HepG2 (cell line): ENCODE results near the gene TNFAIP8L3. TPM values are rescaled to one million over a fixed set of nuclear protein-coding genes. Genes with fewer than 3 reads are reported as not detected.

Experiments used
- ATAC-seq: fragments of 200-7000 bp; cut with Tn5 transposase; 3 replicates; pipeline ENCODE4 v1.9.1; 2020; ENCODE audit warnings: mild to moderate bottlenecking, moderate library complexity
- BruUV-seq: library from RNA; stranded (reverse); fragments of 400-500 nt; replicated peaks from 2 replicates; lab custom pipeline; 2021; lab: Mats Ljungman, UMichigan
- CTCF ChIA-PET: fragments of 300-600 bp; formaldehyde crosslinking; extraction: SDS; loops from one replicate; lab custom pipeline; 2021; ENCODE audit warnings: low total read pairs, inconsistent platforms, low intra/inter-chr PET ratio; lab: Yijun Ruan, JAX
- POLR2A ChIA-PET: fragments of 350-600 bp; sonication (Branson Sonifier 250); formaldehyde crosslinking; loops from one replicate; lab custom pipeline; 2020; ENCODE audit warnings: antibody characterized with exemption, inconsistent platforms; lab: Yijun Ruan, JAX
- DNase-seq: peaks from one replicate; pipeline ENCODE4 v3.0.0-alpha.2; 2015; ENCODE audit warnings: low spot score
- FAIRE-seq: peaks from 3 replicates; lab custom pipeline; 2011; peaks lifted over from hg19 to GRCh38; lab: Jason Lieb, UNC
- H2AFZ ChIP-seq: one replicate; pipeline ENCODE4 v1.6.1; 2011; ENCODE audit warnings: low read length, inconsistent platforms
- H3K27ac ChIP-seq: fragments of 300-600 bp; 3 replicates; pipeline ENCODE4 v1.8.0; 2011; ENCODE audit warnings: mixed run types, mild to moderate bottlenecking, mixed read lengths, low read length, inconsistent platforms; ENCODE audit not compliant: insufficient read depth; ENCODE audit errors: extremely low read length
- H3K27me3 ChIP-seq, 2 experiments: fragments of 200-600 bp in 1 of 2; 2 replicates in 1 of 2; 3 replicates in 1 of 2; pipeline versions ENCODE4 v1.6.0 to v1.8.0; 2011; ENCODE audit warnings: low read length in 2 of 2, mild to moderate bottlenecking in 2 of 2, moderate library complexity in 2 of 2, inconsistent platforms in 1 of 2; ENCODE audit not compliant: insufficient read depth in 2 of 2, control insufficient read depth in 1 of 2
- H3K36me3 ChIP-seq, 2 experiments: fragments of 200-600 bp in 1 of 2; replicated peaks in 1 of 2; 2 replicates in 1 of 2; 3 replicates in 1 of 2; pipeline versions ENCODE4 v1.5.1 to v1.8.0; 2011; ENCODE audit warnings: low read length in 2 of 2, inconsistent platforms in 1 of 2; ENCODE audit not compliant: insufficient read depth in 2 of 2, control insufficient read depth in 1 of 2
- H3K4me1 ChIP-seq: 2 replicates; pipeline ENCODE4 v1.5.1; 2012; ENCODE audit warnings: low read length, inconsistent platforms; ENCODE audit not compliant: insufficient read depth
- H3K4me2 ChIP-seq: 2 replicates; pipeline ENCODE4 v1.6.0; 2011; ENCODE audit warnings: low read depth, low read length, inconsistent platforms
- H3K4me3 ChIP-seq, 3 experiments: fragments of 200-600 bp in 1 of 3; sonication (generic), shearing (Covaris generic) in 1 of 3; replicated peaks in 1 of 3; 2 replicates each; pipeline ENCODE4 v1.5.1; 2011 to 2016; ENCODE audit warnings: low read length in 3 of 3, inconsistent platforms in 2 of 3, low read depth in 2 of 3, mild to moderate bottlenecking in 2 of 3, control low read depth in 1 of 3, mixed read lengths in 1 of 3; ENCODE audit not compliant: insufficient read depth in 1 of 3
- H3K79me2 ChIP-seq: one replicate; pipeline ENCODE4 v1.6.1; 2011; ENCODE audit warnings: low read length, inconsistent platforms; ENCODE audit not compliant: insufficient read depth
- H3K9ac ChIP-seq: 2 replicates; pipeline ENCODE4 v1.6.0; 2011; ENCODE audit warnings: mild to moderate bottlenecking, low read depth, low read length, inconsistent platforms; ENCODE audit not compliant: insufficient read depth
- H3K9me3 ChIP-seq: 2 replicates; pipeline ENCODE4 v1.5.1; 2012; ENCODE audit warnings: mild to moderate bottlenecking, low read length
- H4K20me1 ChIP-seq: 2 replicates; pipeline ENCODE4 v1.6.0; 2011; ENCODE audit warnings: inconsistent platforms, mild to moderate bottlenecking, low read length, moderate library complexity; ENCODE audit not compliant: insufficient read depth
- CEBPB ChIP-seq: IDR thresholded peaks from 2 replicates; pipeline ENCODE4 v1.6.1; 2011; ENCODE audit warnings: low read depth, low read length, improper control_type of control experiment, borderline replicate concordance
- GATAD1 ChIP-seq: IDR thresholded peaks from 2 replicates; pipeline ENCODE4 v1.6.1; 2016; ENCODE audit warnings: missing genetic modification reagents, missing compliant biosample characterization
- JUN ChIP-seq: sonication (generic); formaldehyde crosslinking; IDR thresholded peaks from 2 replicates; pipeline ENCODE4 v1.4.0; 2020; ENCODE audit warnings: mild to moderate bottlenecking, missing genetic modification reagents
- MAZ ChIP-seq, 2 experiments: sonication (generic) in 1 of 2; formaldehyde crosslinking in 1 of 2; IDR thresholded peaks; 2 replicates each; pipeline versions ENCODE4 v1.5.0 to v1.6.1; 2012 to 2020; ENCODE audit warnings: low read depth in 2 of 2, mild to moderate bottlenecking in 2 of 2, borderline replicate concordance in 1 of 2, improper control_type of control experiment in 1 of 2, low read length in 1 of 2, missing genetic modification reagents in 1 of 2, moderate library complexity in 1 of 2
- MBD4 ChIP-seq: IDR thresholded peaks from 2 replicates; pipeline ENCODE4 v1.6.1; 2012; ENCODE audit warnings: low read length, inconsistent platforms, borderline replicate concordance
- NFATC3 ChIP-seq: sonication (generic); formaldehyde crosslinking; IDR thresholded peaks from 2 replicates; pipeline ENCODE4 v1.5.1; 2020; ENCODE audit warnings: mild to moderate bottlenecking, missing genetic modification reagents
- NFKBIZ ChIP-seq: IDR thresholded peaks from 2 replicates; pipeline ENCODE4 v1.6.1; 2018; ENCODE audit warnings: missing genetic modification reagents, missing compliant biosample characterization
- NFYC ChIP-seq: IDR thresholded peaks from 2 replicates; pipeline ENCODE4 v1.6.1; 2016; ENCODE audit warnings: missing genetic modification reagents, missing compliant biosample characterization
- PRDM10 ChIP-seq: sonication (generic); formaldehyde crosslinking; IDR thresholded peaks from 2 replicates; pipeline ENCODE4 v1.4.0; 2020; ENCODE audit warnings: low read depth, missing genetic modification reagents
- ZNF3 ChIP-seq: IDR thresholded peaks from 2 replicates; pipeline ENCODE4 v1.7.0; 2017; ENCODE audit warnings: inconsistent platforms
- WGBS: methylation state at CpG from one replicate; pipeline ENCODE4 v1.1.6; 2017; ENCODE audit warnings: low lambda C conversion rate; 5-methylcytosine and 5-hydroxymethylcytosine counted together
- in situ Hi-C: cut with HindIII; loops from 2 replicates; pipeline ENCODE4 v1.10.0; 2017; ENCODE audit warnings: low pct_unique_long_range_greater_than_20kb; ENCODE audit not compliant: extremely low pct_ligation_motif_present
- intact Hi-C: fragments of 100-400 bp; cut with micrococcal nuclease; formaldehyde crosslinking; loops from one replicate; pipeline ENCODE4 v1.10.0; 2022; ENCODE audit not compliant: unreplicated experiment
- polyA plus RNA-seq, 8 experiments: library from polyadenylated mRNA; depleted of rRNA in 3 of 8; stranded (reverse) in 7 of 8; unstranded in 1 of 8; fragments of >200 nt; fragmentation: Illumina TruSeq in 4 of 8; extraction: Trizol in 4 of 8; gene quantifications; 2 replicates each; pipeline versions ENCODE4 v1.2.1 to v1.2.3, GENCODE V29; 2011 to 2016; ENCODE audit warnings: low read depth in 4 of 8, missing spikeins in 1 of 8, mixed read lengths in 1 of 8; ENCODE audit not compliant: insufficient read depth in 1 of 8
- total RNA-seq, 5 experiments: library from RNA; depleted of rRNA; stranded (reverse); fragments of >200 nt; fragmentation: Illumina TruSeq; extraction: Trizol; gene quantifications; 2 replicates each; pipeline ENCODE4 v1.2.3, GENCODE V29; 2016; ENCODE audit warnings: low read depth in 1 of 5
- TF ChIP-seq, protein P1 (sequence below): sonication (generic); formaldehyde crosslinking; IDR thresholded peaks from 2 replicates; pipeline ENCODE4 v1.4.0; 2020; ENCODE audit warnings: mild to moderate bottlenecking, missing genetic modification reagents

Gene TNFAIP8L3
- total and polyA plus RNA-seq, 2 of the 13 experiments (the other 11 are each of a cell fraction or from before 2014, with no cell fraction given), result 0.15 to 4.0 TPM

GRCh38 chr15:51085764-51086163 is 8.9 kb downstream of the TNFAIP8L3 start (continued):
- TF ChIP-seq, protein P1, sequence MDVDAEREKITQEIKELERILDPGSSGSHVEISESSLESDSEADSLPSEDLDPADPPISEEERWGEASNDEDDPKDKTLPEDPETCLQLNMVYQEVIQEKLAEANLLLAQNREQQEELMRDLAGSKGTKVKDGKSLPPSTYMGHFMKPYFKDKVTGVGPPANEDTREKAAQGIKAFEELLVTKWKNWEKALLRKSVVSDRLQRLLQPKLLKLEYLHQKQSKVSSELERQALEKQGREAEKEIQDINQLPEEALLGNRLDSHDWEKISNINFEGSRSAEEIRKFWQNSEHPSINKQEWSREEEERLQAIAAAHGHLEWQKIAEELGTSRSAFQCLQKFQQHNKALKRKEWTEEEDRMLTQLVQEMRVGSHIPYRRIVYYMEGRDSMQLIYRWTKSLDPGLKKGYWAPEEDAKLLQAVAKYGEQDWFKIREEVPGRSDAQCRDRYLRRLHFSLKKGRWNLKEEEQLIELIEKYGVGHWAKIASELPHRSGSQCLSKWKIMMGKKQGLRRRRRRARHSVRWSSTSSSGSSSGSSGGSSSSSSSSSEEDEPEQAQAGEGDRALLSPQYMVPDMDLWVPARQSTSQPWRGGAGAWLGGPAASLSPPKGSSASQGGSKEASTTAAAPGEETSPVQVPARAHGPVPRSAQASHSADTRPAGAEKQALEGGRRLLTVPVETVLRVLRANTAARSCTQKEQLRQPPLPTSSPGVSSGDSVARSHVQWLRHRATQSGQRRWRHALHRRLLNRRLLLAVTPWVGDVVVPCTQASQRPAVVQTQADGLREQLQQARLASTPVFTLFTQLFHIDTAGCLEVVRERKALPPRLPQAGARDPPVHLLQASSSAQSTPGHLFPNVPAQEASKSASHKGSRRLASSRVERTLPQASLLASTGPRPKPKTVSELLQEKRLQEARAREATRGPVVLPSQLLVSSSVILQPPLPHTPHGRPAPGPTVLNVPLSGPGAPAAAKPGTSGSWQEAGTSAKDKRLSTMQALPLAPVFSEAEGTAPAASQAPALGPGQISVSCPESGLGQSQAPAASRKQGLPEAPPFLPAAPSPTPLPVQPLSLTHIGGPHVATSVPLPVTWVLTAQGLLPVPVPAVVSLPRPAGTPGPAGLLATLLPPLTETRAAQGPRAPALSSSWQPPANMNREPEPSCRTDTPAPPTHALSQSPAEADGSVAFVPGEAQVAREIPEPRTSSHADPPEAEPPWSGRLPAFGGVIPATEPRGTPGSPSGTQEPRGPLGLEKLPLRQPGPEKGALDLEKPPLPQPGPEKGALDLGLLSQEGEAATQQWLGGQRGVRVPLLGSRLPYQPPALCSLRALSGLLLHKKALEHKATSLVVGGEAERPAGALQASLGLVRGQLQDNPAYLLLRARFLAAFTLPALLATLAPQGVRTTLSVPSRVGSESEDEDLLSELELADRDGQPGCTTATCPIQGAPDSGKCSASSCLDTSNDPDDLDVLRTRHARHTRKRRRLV (CRISPR knock-in tag), result no peak
- TF ChIP-seq NFATC3 (CRISPR knock-in tag), result no peak
- TF ChIP-seq NFYC (CRISPR knock-in tag), result no peak
- no peak for TF ChIP-seq MBD4

DNA sequence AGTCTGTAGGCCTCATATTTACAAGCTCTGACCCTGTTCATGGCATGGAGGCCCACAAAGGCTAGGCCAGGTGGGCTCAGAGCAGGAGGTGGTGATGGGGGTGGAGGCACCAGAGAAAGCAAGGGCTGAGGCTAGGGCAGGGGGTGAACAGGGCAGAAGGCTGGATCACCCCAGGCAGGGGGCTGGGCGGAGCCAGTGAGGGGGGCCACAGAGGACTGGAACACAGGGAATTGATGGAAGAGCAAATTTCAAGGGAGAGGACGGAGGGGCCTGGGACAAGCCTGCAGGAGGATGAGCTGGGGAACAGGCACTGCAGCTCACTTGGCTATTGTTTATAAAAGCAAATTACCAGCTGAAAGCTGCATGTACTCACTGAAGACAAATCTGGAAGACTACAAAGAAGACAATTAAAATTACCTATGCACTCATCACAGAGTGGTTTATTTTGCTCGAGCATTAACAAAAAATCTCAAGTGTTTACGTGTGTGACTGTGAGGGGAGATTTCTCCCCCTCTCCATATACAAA is 11.0 kb downstream of the TNFAIP8L3 start:
- CTCF ChIA-PET, result no interaction called here
- 97% methylated on average over 4 of the region's 4 CpGs for WGBS
- no TSS peak for BruUV-seq
- DNase-seq (no peak), FAIRE-seq (no peak), ATAC-seq (no peak)
- Histone ChIP-seq H3K4me3 (no peak overlapping the region), H4K20me1 (no peaks in the 10 kb centered on the region), H3K9me3 (no peaks in the 10 kb centered on the region), H3K36me3 (no peaks in the 10 kb centered on the region; a peak in 1 of 5 replicates), H3K9ac (no peak overlapping the region), H3K4me1 (no peaks in the 10 kb centered on the region), H3K27me3 (no peaks in the 10 kb centered on the region), H2AFZ (no peak overlapping the region), H3K27ac (no peak overlapping the region), H3K4me2 (no peak overlapping the region), H3K79me2 (no peaks in the 10 kb centered on the region)
- intact Hi-C loops (no loop called here), in situ Hi-C loops (no loop called here)
- POLR2A ChIA-PET, result no interaction called here
- TF ChIP-seq ZNF3 (CRISPR knock-in tag) (no peak), JUN (CRISPR knock-in tag) (no peak), NFKBIZ (no peak), MAZ (IDR thresholded peaks at IDR 0.05; ENCODE audit: borderline replicate concordance, low read depth, low read length) (no peak), MAZ (CRISPR knock-in tag; IDR thresholded peaks at IDR 0.05; ENCODE audit: low read depth) (no peak), CEBPB (no peak), PRDM10 (CRISPR knock-in tag) (no peak), GATAD1 (no peak)
